Measurements from ENCODE around the gene ZNF175.

ZNF175 gene

DNA sequence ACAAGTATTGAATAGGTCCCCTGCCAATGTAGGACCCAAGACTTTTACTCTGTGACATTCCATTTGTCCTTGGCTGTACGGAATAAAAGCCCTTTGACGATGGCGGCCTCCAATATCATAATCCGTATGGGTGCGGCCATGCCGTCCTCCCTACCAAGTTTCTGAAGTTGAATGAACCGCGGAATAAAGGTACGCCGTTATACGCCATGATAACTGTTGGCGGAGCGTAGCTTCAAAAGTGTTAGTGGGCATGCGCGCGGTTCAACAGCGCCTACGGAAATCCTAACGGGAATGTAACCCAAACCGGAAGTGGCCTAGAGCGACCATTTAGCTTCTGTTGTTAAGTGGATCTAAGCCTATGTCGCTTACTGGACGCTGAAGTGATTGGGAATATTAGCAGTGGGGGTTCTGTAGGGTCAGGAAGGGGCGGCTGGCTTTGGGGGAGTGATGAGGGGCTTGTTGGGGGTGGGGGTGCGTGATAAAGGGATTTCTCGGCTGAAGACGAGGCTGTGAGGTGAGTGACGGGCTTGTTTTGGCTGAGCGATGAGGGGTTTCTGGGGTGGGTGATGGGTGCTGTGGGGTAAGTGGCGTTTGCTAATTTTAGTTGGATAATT is at the start of gene ZNF175:
ZNF175 (plus strand) TSS at position 322 of the 614 bp plus-strand sequence. CDS start 2,047 bp downstream, outside the sequence.
- TF ChIP-seq, protein P1, sequence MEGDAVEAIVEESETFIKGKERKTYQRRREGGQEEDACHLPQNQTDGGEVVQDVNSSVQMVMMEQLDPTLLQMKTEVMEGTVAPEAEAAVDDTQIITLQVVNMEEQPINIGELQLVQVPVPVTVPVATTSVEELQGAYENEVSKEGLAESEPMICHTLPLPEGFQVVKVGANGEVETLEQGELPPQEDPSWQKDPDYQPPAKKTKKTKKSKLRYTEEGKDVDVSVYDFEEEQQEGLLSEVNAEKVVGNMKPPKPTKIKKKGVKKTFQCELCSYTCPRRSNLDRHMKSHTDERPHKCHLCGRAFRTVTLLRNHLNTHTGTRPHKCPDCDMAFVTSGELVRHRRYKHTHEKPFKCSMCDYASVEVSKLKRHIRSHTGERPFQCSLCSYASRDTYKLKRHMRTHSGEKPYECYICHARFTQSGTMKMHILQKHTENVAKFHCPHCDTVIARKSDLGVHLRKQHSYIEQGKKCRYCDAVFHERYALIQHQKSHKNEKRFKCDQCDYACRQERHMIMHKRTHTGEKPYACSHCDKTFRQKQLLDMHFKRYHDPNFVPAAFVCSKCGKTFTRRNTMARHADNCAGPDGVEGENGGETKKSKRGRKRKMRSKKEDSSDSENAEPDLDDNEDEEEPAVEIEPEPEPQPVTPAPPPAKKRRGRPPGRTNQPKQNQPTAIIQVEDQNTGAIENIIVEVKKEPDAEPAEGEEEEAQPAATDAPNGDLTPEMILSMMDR (IDR thresholded peaks at IDR 0.05; ENCODE audit: low read depth, low read length), result no peak
- DNase-seq (ENCODE audit: extremely low read depth, low read depth), result peak; percentile 92

DNA sequence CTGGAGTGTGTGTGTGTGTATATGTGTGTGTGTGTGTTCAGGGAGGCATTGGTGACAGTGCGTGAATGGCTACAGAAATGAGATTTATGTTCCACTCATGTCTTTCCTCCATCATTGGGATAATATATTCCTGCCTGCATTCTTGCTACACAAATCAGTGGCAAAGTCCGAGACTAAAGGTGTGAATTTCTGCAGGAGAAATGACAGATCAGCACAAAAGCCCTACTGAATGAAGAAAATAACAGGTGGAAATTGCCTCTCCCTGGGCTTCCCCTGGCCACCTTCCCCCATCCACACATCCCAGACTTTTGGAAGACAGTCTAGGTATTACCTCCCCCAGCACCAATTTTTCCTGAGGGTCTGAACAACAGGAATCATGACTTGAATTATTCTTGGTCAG is 49.7 kb upstream of the ZNF175 start:
- no peak for DNase-seq (ENCODE audit: extremely low read depth, low read depth)
- TF ChIP-seq, protein P1 (IDR thresholded peaks at IDR 0.05; ENCODE audit: low read depth, low read length), result no peak

DNA sequence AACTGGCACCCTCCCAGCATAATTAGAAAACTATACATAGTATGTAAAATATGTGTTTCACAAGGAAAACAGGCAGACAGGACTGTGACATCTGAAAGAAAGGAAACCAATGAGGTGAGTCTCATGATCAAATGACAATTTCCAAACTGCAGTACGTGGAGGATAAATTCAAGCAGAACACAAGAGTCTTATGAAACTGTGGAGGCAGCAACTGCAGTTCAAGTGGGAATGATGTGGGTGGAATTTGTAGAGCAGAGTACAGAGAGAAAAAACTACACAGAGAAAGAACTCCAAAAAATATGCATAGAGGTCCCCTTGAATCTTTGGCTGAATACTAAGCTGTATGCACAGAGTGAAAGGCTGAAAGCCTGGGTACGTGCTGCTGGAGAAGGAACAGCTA is 49.3 kb upstream of the ZNF175 start:
- no peak for DNase-seq (ENCODE audit: extremely low read depth, low read depth)
- TF ChIP-seq, protein P1 (IDR thresholded peaks at IDR 0.05; ENCODE audit: low read depth, low read length), result no peak

DNA sequence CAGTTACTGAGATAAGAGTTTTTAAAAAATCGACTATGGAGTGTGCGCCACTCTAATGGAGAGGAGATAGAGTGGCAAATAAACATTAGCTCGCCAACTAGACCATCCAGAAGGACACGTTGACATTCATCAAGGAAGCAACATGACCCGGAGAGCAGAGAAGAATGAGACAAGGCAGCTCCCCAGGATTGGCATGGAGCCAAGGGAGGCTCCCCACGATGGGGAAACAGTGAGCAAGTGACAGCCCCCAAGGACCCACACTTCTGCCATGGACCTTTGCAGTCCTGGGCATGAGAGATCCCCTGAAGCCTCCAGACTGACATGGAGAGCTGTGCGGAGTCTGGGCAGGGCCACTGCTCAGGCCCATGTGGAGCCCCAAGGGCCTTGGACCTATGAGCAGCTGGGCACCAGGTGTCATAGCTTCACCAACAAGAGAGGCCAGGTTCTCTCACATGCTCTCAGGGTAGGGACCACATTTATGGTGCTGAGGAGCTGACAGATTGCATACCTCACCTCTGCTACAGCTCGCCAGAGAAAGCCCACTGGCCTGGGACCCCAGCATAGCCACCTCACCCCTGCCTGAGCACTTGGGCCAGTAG is 46.3 kb upstream of the ZNF175 start:
- DNase-seq (ENCODE audit: extremely low read depth, low read depth), result no peak

DNA sequence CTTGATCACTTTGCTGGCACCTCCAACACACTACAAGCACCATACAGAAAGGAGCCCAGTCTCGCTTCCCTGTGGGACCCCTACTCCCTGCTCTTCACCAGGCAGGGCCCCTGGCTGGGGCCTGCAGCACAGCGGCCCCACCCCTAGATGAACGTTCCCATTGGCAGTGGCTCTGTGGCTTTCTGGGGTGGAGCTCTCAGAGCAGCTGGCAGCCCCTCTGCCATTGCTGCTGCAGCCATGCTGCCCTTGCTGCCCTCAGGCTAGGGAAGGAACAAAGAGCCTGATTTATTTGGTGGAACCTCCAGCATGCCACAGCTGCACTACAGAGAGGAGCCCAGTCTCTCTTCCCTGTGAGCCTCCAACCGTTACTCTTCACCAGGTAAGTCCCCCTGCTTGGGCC is 45.4 kb upstream of the ZNF175 start:
- DNase-seq (ENCODE audit: extremely low read depth, low read depth), result no peak
- TF ChIP-seq, protein P1 (IDR thresholded peaks at IDR 0.05; ENCODE audit: low read depth, low read length), result no peak

More for the DNA sequence above, 46.3 kb upstream of the ZNF175 start:
- TF ChIP-seq, protein P1 (IDR thresholded peaks at IDR 0.05; ENCODE audit: low read depth, low read length), result no peak

DNA sequence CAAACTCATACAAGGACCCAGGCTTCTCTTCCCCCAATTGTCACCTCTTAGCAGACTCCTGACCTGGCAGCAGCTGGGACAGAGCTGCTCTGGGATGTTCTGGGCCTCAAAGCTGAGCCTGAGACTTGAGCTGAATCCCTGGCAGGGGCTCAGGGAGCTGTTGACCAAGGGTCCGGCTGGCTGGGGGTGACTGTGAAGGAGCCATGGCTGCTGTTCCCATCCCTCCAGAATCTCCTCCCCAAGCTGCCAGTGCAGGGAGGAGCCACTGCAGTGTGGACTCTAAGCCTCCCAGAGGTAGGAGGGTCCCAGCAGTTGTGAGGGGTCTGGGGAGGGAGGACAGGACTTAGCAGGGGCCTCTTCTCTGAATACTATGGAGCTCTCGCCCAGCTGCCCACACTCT is 41.8 kb upstream of the ZNF175 start:
- no peak for DNase-seq (ENCODE audit: extremely low read depth, low read depth)
- TF ChIP-seq, protein P1 (IDR thresholded peaks at IDR 0.05; ENCODE audit: low read depth, low read length), result no peak

DNA sequence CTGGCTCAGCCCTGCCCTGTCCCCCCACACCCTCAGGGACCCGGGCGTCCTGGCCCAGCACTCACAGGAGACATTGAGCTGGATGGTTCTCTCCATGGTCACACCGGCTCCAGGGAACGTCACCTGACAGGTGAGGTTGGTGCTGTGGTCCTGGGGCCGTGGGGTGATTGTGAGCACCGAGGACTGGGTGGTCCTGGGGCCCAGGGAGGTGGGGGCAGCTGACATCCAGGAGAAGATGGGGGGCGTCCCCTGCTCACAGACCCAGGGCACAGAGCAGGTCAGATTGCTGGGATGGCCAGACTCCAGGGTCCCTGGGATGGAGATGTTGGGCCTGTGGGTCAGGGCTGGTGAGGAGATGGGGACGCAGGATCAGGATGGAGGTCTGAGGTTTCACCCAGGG is 40.5 kb upstream of the ZNF175 start:
- DNase-seq (ENCODE audit: extremely low read depth, low read depth), result no peak
- TF ChIP-seq, protein P1 (IDR thresholded peaks at IDR 0.05; ENCODE audit: low read depth, low read length), result no peak

Measured in AG09319 (cell line).